ENCODE measurements around the gene SHC3. TPM values are rescaled to one million over a fixed set of nuclear protein-coding genes. Genes with fewer than 3 reads are reported as not detected.

The SHC3 gene
- total RNA-seq, 1 experiment from 2014 or later: 0.27 TPM

- no peaks in the 10 kb centered on the region for H3K79me2 ChIP-seq (ENCODE audit: insufficient read depth, low read length)
- ChIA-PET RAD21 (ENCODE audit: low non-redundant PET in 1 of 2, low total read pairs in 2 of 2, uncharacterized antibody in 2 of 2, unreplicated experiment in 2 of 2) (no interaction called here), POLR2A (no interaction called here), CTCF (no interaction called here)
- H3K9ac ChIP-seq (ENCODE audit: low read length): no peak overlapping the region
- H3K4me3 ChIP-seq (replicated peaks in 1 of 2; ENCODE audit: low read depth in 1 of 2, low read length in 2 of 2): no peak overlapping the region
- no peaks in the 10 kb centered on the region for H3K9me2 ChIP-seq (ENCODE audit: insufficient read depth)
- no peaks in the 10 kb centered on the region for H3K27me3 ChIP-seq (ENCODE audit: insufficient read depth, low read length)
- intact Hi-C loops (cut with micrococcal nuclease): no loop called here
- no peaks in the 10 kb centered on the region for H4K20me1 ChIP-seq (ENCODE audit: insufficient read depth)
- no peaks in the 10 kb centered on the region for H3K4me1 ChIP-seq (ENCODE audit: control insufficient read depth in 1 of 2, insufficient read depth in 2 of 2, low read length in 2 of 2)
- BruUV-seq (replicated peaks): no TSS peak
- no peak overlapping the region for H3K27ac ChIP-seq (ENCODE audit: low read depth, low read length)
- no peak overlapping the region for H3K4me2 ChIP-seq (ENCODE audit: low read length)
- H3K36me3 ChIP-seq (ENCODE audit: control insufficient read depth in 1 of 2, insufficient read depth in 2 of 2, low read length in 2 of 2): no peaks in the 10 kb centered on the region
- ATAC-seq: no peak
- H2AFZ ChIP-seq (ENCODE audit: low read depth, low read length, poor library complexity, severe bottlenecking): no peak overlapping the region
- DNase-seq (ENCODE audit: low read depth, low spot score): no peak
- H3K9me3 ChIP-seq (ENCODE audit: control insufficient read depth in 1 of 2, insufficient read depth in 1 of 2, low read depth in 1 of 2, low read length in 2 of 2): no peaks in the 10 kb centered on the region
- TF ChIP-seq FOSL1 (IDR thresholded peaks at IDR 0.05; ENCODE audit: low read depth): no peak
- no peak for TF ChIP-seq POLR2AphosphoS5 (IDR thresholded peaks at IDR 0.05; ENCODE audit: low read depth, low read length)
- TF ChIP-seq MAX (IDR thresholded peaks at IDR 0.05): no peak
- TF ChIP-seq YY1 (IDR thresholded peaks at IDR 0.05; ENCODE audit: extremely low read depth, insufficient replicate concordance, low read depth, low read length): no peak
- no peak for TF ChIP-seq ZFX (IDR thresholded peaks at IDR 0.05)
- no peak for TF ChIP-seq RAD21 (IDR thresholded peaks at IDR 0.05; ENCODE audit: low read depth)
- no peak for TF ChIP-seq EZH2 (IDR thresholded peaks at IDR 0.05)
- no peak for TF ChIP-seq EZH2phosphoT487 (IDR thresholded peaks at IDR 0.05; ENCODE audit: borderline replicate concordance)
- no peak for TF ChIP-seq CEBPB (IDR thresholded peaks at IDR 0.05; ENCODE audit: low read depth)
These were observed 194.6 kb downstream of the SHC3 start for GRCh38 chr9:88983865-88984542.

GRCh38 chr9:88980740-88981203, 197.8 kb downstream of the SHC3 start:
- no peak overlapping the region for H2AFZ ChIP-seq (ENCODE audit: low read depth, low read length, poor library complexity, severe bottlenecking)
- H3K4me2 ChIP-seq (ENCODE audit: low read length): no peak overlapping the region
- H3K36me3 ChIP-seq (ENCODE audit: control insufficient read depth in 1 of 2, insufficient read depth in 2 of 2, low read length in 2 of 2): no peaks in the 10 kb centered on the region
- intact Hi-C loops (cut with micrococcal nuclease): no loop called here
- H3K9me3 ChIP-seq (ENCODE audit: control insufficient read depth in 1 of 2, insufficient read depth in 1 of 2, low read depth in 1 of 2, low read length in 2 of 2): no peaks in the 10 kb centered on the region
- no peaks in the 10 kb centered on the region for H3K9me2 ChIP-seq (ENCODE audit: insufficient read depth)
- POLR2A ChIA-PET: no interaction called here
- H3K79me2 ChIP-seq (ENCODE audit: insufficient read depth, low read length): no peaks in the 10 kb centered on the region
- no TSS peak for BruUV-seq (replicated peaks)
- H3K27me3 ChIP-seq (ENCODE audit: insufficient read depth, low read length): no peaks in the 10 kb centered on the region
- TF ChIP-seq POLR2A (IDR thresholded peaks at IDR 0.05; ENCODE audit: borderline replicate concordance, extremely low read depth, insufficient read depth, insufficient read length): no peak
- no peak for TF ChIP-seq ZFX (IDR thresholded peaks at IDR 0.05)
- TF ChIP-seq MAX (IDR thresholded peaks at IDR 0.05): no peak
- TF ChIP-seq CEBPB (IDR thresholded peaks at IDR 0.05; ENCODE audit: low read depth): no peak
- no peak for TF ChIP-seq ELF1 (IDR thresholded peaks at IDR 0.05; ENCODE audit: borderline replicate concordance, low read depth)
- no peak for TF ChIP-seq ATF3 (IDR thresholded peaks at IDR 0.05)
- no peak overlapping the region for H3K27ac ChIP-seq (ENCODE audit: low read depth, low read length)
- CTCF ChIA-PET: no interaction called here
- ATAC-seq (no peak), DNase-seq (ENCODE audit: low read depth, low spot score) (no peak)
- H3K9ac ChIP-seq (ENCODE audit: low read length): no peak overlapping the region
- no peak overlapping the region for H3K4me3 ChIP-seq (replicated peaks in 1 of 2; ENCODE audit: low read depth in 1 of 2, low read length in 2 of 2)
- no peaks in the 10 kb centered on the region for H3K4me1 ChIP-seq (ENCODE audit: control insufficient read depth in 1 of 2, insufficient read depth in 2 of 2, low read length in 2 of 2)
- RAD21 ChIA-PET (ENCODE audit: low non-redundant PET in 1 of 2, low total read pairs in 2 of 2, uncharacterized antibody in 2 of 2, unreplicated experiment in 2 of 2): no interaction called here
- no peaks in the 10 kb centered on the region for H4K20me1 ChIP-seq (ENCODE audit: insufficient read depth)

All from HCT116 (cell line).